Gastroesophageal sphincter (tissue), 3 donors: Measurements from ENCODE around the gene WNT7A.

Experiments
- EP300 ChIP-seq: sonication (generic); formaldehyde crosslinking; IDR thresholded peaks from one replicate; pipeline ENCODE4 v1.6.1; 2017; ENCODE audit warnings: antibody characterized with exemption, mild to moderate bottlenecking
- POLR2A ChIP-seq, 2 donors: fragments of 450-650 bp; IDR thresholded peaks; one replicate each; pipeline ENCODE4 v1.6.1; 2017; ENCODE audit warnings: antibody characterized with exemption in 2 of 2, mild to moderate bottlenecking in 2 of 2, moderate library complexity in 1 of 2
- POLR2AphosphoS5 ChIP-seq: sonication (generic); formaldehyde crosslinking; IDR thresholded peaks from one replicate; pipeline ENCODE4 v1.6.1; 2017; ENCODE audit warnings: antibody characterized with exemption
- TF ChIP-seq, protein P1 (sequence below), 4 experiments: fragments of 200-600 bp in 2 of 4; fragments of 450-650 bp in 2 of 4; sonication (generic) in 1 of 4; IDR thresholded peaks; one replicate each; pipeline ENCODE4 v1.5.1; 2017 to 2019; ENCODE audit warnings: antibody characterized with exemption in 4 of 4, mild to moderate bottlenecking in 2 of 4, moderate library complexity in 2 of 4

DNA sequence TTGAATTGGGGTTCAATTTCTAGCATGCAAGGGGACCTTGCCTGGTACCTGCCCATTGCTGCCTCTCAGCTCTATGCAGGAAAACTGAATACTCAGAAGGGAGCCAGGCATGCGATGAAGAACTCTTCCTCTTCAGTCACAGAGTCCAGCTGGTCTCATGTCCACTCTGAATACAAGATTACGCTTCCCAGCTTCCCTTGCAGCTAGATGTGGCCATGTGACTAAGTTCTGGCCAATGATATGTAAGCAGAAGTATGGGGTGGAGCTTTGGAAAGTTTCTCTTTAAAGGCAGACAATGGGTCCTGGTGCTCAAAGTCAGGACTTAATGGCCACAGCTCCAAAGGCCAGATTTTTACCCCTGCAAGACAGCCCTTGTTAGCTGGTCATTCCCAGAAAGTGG, 9.0 kb downstream of the WNT7A start:
- TF ChIP-seq, protein P1, sequence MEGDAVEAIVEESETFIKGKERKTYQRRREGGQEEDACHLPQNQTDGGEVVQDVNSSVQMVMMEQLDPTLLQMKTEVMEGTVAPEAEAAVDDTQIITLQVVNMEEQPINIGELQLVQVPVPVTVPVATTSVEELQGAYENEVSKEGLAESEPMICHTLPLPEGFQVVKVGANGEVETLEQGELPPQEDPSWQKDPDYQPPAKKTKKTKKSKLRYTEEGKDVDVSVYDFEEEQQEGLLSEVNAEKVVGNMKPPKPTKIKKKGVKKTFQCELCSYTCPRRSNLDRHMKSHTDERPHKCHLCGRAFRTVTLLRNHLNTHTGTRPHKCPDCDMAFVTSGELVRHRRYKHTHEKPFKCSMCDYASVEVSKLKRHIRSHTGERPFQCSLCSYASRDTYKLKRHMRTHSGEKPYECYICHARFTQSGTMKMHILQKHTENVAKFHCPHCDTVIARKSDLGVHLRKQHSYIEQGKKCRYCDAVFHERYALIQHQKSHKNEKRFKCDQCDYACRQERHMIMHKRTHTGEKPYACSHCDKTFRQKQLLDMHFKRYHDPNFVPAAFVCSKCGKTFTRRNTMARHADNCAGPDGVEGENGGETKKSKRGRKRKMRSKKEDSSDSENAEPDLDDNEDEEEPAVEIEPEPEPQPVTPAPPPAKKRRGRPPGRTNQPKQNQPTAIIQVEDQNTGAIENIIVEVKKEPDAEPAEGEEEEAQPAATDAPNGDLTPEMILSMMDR (IDR thresholded peaks at IDR 0.05) = no peak
- TF ChIP-seq POLR2AphosphoS5 (no peak), POLR2A (IDR thresholded peaks at IDR 0.05) (no peak), EP300 (no peak)
